CD4-positive, alpha-beta T cell treated with Interleukin-4 for 1 hour (primary cell): Measurements from ENCODE around the gene MDH1B.
"Not testable (repeated sequence)": the region's sequence is repeated elsewhere in the genome, so short reads cannot be mapped to it uniquely, and the experiment has no call there.

Experiments used
- DNase-seq, 2 donors: peaks; one replicate each; pipeline ENCODE4 v3.0.0-alpha.2; 2020 to 2022

Gene MDH1B

GRCh38 chr2:206765242-206766056 is at the start of gene MDH1B, which contains the start of gene FASTKD2:
MDH1B (minus strand) TSS chr2:206765328; CDS start chr2:206765271, 57 bp downstream.
FASTKD2 (plus strand) TSS chr2:206765606; CDS start chr2:206766694, 1,088 bp downstream.
- DNase-seq = peak; percentile 89 to 93

GRCh38 chr2:206814498-206814897 is 49.4 kb upstream of the MDH1B start:
- no peak for DNase-seq

GRCh38 chr2:206812471-206812870 is 47.3 kb upstream of the MDH1B start:
- DNase-seq = not testable (repeated sequence)

- not testable (repeated sequence) for DNase-seq
Measured at GRCh38 chr2:206807624-206808023, 42.5 kb upstream of the MDH1B start.

- DNase-seq = no peak
Measured at GRCh38 chr2:206805887-206806607, 40.9 kb upstream of the MDH1B start.

GRCh38 chr2:206804326-206804725 is 39.2 kb upstream of the MDH1B start:
- no peak for DNase-seq

- no peak for DNase-seq
Measured at GRCh38 chr2:206802654-206803514, 37.8 kb upstream of the MDH1B start.

GRCh38 chr2:206801418-206802189 is 36.5 kb upstream of the MDH1B start:
- DNase-seq = no peak

- DNase-seq = peak; percentile 44 to 55
Measured at GRCh38 chr2:206800506-206801417, 35.6 kb upstream of the MDH1B start.

- no peak for DNase-seq
Measured at GRCh38 chr2:206799083-206799482, 34.0 kb upstream of the MDH1B start.

GRCh38 chr2:206798000-206798399 is 32.9 kb upstream of the MDH1B start:
- DNase-seq = peak in 1 of 2 donors; percentile 13

GRCh38 chr2:206797376-206797775 is 32.2 kb upstream of the MDH1B start:
- no peak for DNase-seq

GRCh38 chr2:206792645-206793044 is 27.5 kb upstream of the MDH1B start:
- DNase-seq = no peak

- no peak for DNase-seq
Measured at GRCh38 chr2:206790311-206790935, 25.3 kb upstream of the MDH1B start.

GRCh38 chr2:206784559-206785353 is 19.6 kb upstream of the MDH1B start:
- no peak for DNase-seq

- DNase-seq = no peak
Measured at GRCh38 chr2:206783718-206784117, 18.6 kb upstream of the MDH1B start.

- no peak for DNase-seq
Measured at GRCh38 chr2:206780671-206781070, 15.5 kb upstream of the MDH1B start.

- DNase-seq = no peak
Measured at GRCh38 chr2:206776432-206776831, 11.3 kb upstream of the MDH1B start.

- DNase-seq = no peak
Measured at GRCh38 chr2:206774871-206775270, 9.7 kb upstream of the MDH1B start.
